ENCODE data around the gene BCCIP.

BCCIP gene

DNA sequence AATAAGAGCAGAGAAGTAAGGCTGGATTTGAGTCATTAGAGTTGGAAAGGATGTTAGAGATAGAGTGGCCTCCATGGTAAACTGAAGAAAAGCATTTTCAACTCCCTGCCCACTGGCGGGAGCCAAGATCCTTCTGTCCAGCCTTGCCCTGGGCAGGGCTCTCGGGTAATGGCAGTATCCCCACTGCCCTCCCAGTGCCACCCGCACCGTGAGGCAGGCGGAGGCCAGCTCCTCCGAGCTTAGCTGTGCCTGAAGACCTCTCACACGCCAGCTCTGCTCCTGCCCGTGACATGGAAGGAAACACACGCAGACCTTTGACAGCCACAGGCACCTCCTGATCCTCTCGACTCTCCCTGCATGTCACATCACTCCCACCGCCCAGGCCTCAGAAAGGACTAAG is 22.3 kb downstream of the BCCIP start:
- no peak overlapping the region for H3K9ac ChIP-seq (ENCODE audit: low read length in 2 of 2)
- no peaks in the 10 kb centered on the region for H3K27me3 ChIP-seq (ENCODE audit: control insufficient read depth in 1 of 2, insufficient read depth in 2 of 2, low read length in 2 of 2)
- H3K9me3 ChIP-seq (ENCODE audit: control insufficient read depth in 2 of 2, low read length in 2 of 2) = no peaks in the 10 kb centered on the region
- no peak overlapping the region for H3K27ac ChIP-seq (ENCODE audit: low read length)
- H3K36me3 ChIP-seq (ENCODE audit: control insufficient read depth in 2 of 2, insufficient read depth in 2 of 2, low read length in 2 of 2) = peaks cover 1 to 35% of the 10 kb centered on the region in 2 donors
- H3K4me1 ChIP-seq (ENCODE audit: control insufficient read depth, insufficient read depth, low read length) = peaks cover 2% of the 10 kb centered on the region
- no peak overlapping the region for H3K4me3 ChIP-seq (ENCODE audit: low read length in 2 of 2)

DNA sequence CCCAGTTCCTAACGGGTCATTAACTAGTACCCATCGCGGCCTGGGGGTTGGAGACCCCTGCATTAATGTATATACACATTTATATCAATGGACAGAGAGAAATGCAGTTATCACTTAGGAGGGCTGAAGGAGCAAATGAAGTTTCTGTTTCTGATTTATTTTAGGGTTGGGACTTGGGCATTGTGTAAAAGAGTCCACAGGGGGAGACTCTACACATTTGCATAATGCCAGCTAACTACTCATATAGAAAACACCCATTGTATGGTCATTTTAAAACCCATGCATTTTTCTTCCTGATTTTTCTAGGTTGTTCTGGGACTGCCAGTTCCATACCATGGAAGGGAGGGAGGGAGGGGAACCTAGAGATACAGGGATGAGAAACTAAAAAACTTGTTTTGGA is 23.5 kb downstream of the BCCIP start:
- no peak overlapping the region for H3K27ac ChIP-seq (ENCODE audit: low read length)
- no peaks in the 10 kb centered on the region for H3K27me3 ChIP-seq (ENCODE audit: control insufficient read depth in 1 of 2, insufficient read depth in 2 of 2, low read length in 2 of 2)
- H3K9me3 ChIP-seq (ENCODE audit: control insufficient read depth in 2 of 2, low read length in 2 of 2) = no peaks in the 10 kb centered on the region
- no peak overlapping the region for H3K9ac ChIP-seq (ENCODE audit: low read length in 2 of 2)
- peaks cover 2% of the 10 kb centered on the region for H3K4me1 ChIP-seq (ENCODE audit: control insufficient read depth, insufficient read depth, low read length)
- peaks cover 0 to 37% of the 10 kb centered on the region in 2 donors for H3K36me3 ChIP-seq (ENCODE audit: control insufficient read depth in 2 of 2, insufficient read depth in 2 of 2, low read length in 2 of 2)
- no peak overlapping the region for H3K4me3 ChIP-seq (ENCODE audit: low read length in 2 of 2)

DNA sequence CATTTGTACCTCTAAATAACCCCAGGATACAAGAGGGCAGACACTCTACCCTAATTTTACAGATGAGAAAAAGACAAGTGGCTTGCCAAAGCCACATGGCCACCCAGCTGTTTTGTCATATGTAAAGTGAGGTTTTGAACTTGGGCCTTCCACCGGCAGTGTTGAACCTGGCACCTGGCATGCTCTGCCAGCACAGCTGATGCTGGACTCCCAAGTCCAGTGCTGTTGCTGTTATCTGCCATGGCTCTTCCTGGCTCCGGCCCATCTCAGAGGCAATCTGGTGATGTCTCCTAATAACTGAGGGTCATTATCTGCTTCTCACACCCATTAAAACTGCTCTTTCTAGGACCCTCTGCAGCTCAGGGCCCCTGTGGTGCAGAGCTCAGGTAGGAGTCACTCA is 25.0 kb downstream of the BCCIP start:
- H3K9me3 ChIP-seq (ENCODE audit: control insufficient read depth in 2 of 2, low read length in 2 of 2) = no peaks in the 10 kb centered on the region
- H3K27ac ChIP-seq (ENCODE audit: low read length) = no peak overlapping the region
- H3K9ac ChIP-seq (ENCODE audit: low read length in 2 of 2) = no peak overlapping the region
- H3K4me3 ChIP-seq (ENCODE audit: low read length in 2 of 2) = no peak overlapping the region
- peaks cover 8 to 38% of the 10 kb centered on the region in 2 donors for H3K36me3 ChIP-seq (ENCODE audit: control insufficient read depth in 2 of 2, insufficient read depth in 2 of 2, low read length in 2 of 2)
- no peaks in the 10 kb centered on the region for H3K27me3 ChIP-seq (ENCODE audit: control insufficient read depth in 1 of 2, insufficient read depth in 2 of 2, low read length in 2 of 2)
- peaks cover 2% of the 10 kb centered on the region for H3K4me1 ChIP-seq (ENCODE audit: control insufficient read depth, insufficient read depth, low read length)

DNA sequence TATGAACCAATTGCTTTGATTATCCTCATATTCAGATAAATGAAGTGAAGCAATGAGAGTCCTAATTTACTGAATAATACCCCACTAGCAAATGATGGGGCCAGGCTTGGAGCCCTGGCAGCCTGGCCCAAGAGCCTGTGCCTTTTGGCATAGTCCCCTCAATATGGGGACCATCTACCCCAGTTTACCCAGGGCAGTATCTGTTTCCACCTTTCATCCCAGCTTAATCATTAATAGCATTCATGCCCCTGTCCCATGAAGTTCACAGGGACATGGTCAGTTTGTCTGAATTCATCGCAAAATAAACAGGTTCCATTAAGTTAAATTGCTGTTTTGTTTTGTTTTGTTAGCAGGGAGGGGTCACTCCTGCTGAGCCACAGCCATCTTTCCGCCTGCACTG is 25.5 kb downstream of the BCCIP start:
- H3K9me3 ChIP-seq (ENCODE audit: control insufficient read depth in 2 of 2, low read length in 2 of 2) = no peaks in the 10 kb centered on the region
- no peak overlapping the region for H3K4me3 ChIP-seq (ENCODE audit: low read length in 2 of 2)
- H3K27ac ChIP-seq (ENCODE audit: low read length) = no peak overlapping the region
- H3K9ac ChIP-seq (ENCODE audit: low read length in 2 of 2) = no peak overlapping the region
- H3K36me3 ChIP-seq (ENCODE audit: control insufficient read depth in 2 of 2, insufficient read depth in 2 of 2, low read length in 2 of 2) = peaks cover 8 to 35% of the 10 kb centered on the region in 2 donors
- peaks cover 2% of the 10 kb centered on the region for H3K4me1 ChIP-seq (ENCODE audit: control insufficient read depth, insufficient read depth, low read length)
- H3K27me3 ChIP-seq (ENCODE audit: control insufficient read depth in 1 of 2, insufficient read depth in 2 of 2, low read length in 2 of 2) = no peaks in the 10 kb centered on the region

DNA sequence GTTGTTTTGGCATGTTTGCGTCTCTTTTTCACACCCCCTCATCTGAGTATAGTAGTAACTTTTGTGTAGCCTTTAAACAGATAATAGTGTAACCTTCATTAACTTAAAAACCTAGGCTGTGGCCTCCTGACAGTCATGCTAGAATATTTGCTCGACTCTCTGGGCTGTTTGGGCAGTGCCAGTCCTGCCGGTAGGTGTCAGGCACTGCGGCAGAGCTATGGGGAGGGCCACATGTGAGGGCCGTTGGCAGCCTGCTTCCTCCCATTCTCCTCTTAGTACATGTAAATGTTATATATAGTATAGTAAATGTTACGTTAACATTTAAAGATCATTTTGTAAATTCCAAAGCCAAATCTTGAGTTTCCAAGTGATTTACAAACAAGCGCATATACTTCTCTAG is 26.1 kb downstream of the BCCIP start:
- H3K9me3 ChIP-seq (ENCODE audit: control insufficient read depth in 2 of 2, low read length in 2 of 2) = no peaks in the 10 kb centered on the region
- no peak overlapping the region for H3K4me3 ChIP-seq (ENCODE audit: low read length in 2 of 2)
- peaks cover 9 to 35% of the 10 kb centered on the region in 2 donors for H3K36me3 ChIP-seq (ENCODE audit: control insufficient read depth in 2 of 2, insufficient read depth in 2 of 2, low read length in 2 of 2)
- H3K27me3 ChIP-seq (ENCODE audit: control insufficient read depth in 1 of 2, insufficient read depth in 2 of 2, low read length in 2 of 2) = no peaks in the 10 kb centered on the region
- no peak overlapping the region for H3K9ac ChIP-seq (ENCODE audit: low read length in 2 of 2)
- H3K27ac ChIP-seq (ENCODE audit: low read length) = no peak overlapping the region
- H3K4me1 ChIP-seq (ENCODE audit: control insufficient read depth, insufficient read depth, low read length) = no peaks in the 10 kb centered on the region

DNA sequence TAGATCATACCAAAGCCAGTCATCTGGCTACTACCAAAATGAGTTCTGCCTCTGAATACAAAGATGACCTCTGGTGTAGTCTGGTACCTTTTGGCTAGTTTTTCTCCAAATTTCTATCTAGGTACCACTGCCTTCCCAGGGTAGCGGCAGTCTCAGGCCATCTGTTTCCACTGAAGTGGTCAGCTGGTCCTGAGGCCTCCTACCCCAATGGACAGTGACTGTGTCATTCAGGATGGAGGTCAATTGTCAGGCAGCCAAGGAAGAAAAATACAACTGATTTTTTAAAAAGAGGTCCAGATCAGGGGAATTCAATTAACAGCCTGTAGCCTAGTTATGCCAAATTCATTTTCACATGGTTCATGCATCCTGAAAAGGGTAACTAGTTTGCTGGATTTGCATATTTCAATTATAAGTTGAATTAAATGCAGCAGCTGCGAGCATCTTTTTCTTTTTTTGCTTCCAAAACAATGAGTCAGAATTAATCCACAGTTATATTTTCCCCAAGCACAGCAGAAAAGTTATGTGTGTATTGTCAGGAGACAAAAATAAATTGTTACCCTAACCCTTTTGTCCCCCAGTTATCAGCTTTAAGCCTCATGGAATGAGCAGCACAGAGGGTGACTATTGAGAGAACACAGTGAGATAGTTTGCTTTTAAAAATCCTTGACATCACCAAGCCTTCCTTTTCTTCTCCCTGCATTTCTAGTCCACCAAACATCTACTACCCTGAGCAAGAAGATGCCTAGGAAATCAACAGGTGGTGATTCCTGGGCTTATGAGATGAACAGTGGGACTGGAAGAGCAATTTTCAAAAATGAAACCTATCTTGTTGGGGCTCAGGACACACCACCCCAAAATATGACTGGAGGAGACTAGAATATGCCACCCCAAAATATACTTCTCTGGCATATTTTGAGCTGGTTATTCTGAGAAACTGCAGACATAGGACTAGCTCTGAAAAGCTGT is 27.7 kb downstream of the BCCIP start:
- no peaks in the 10 kb centered on the region for H3K4me1 ChIP-seq (ENCODE audit: control insufficient read depth, insufficient read depth, low read length)
- no peak overlapping the region for H3K27ac ChIP-seq (ENCODE audit: low read length)
- H3K36me3 ChIP-seq (ENCODE audit: control insufficient read depth in 2 of 2, insufficient read depth in 2 of 2, low read length in 2 of 2) = peaks cover 12 to 32% of the 10 kb centered on the region in 2 donors
- H3K27me3 ChIP-seq (ENCODE audit: control insufficient read depth in 1 of 2, insufficient read depth in 2 of 2, low read length in 2 of 2) = no peaks in the 10 kb centered on the region
- no peak overlapping the region for H3K9ac ChIP-seq (ENCODE audit: low read length in 2 of 2)
- no peak overlapping the region for H3K4me3 ChIP-seq (ENCODE audit: low read length in 2 of 2)
- no peaks in the 10 kb centered on the region for H3K9me3 ChIP-seq (ENCODE audit: control insufficient read depth in 2 of 2, low read length in 2 of 2)

DNA sequence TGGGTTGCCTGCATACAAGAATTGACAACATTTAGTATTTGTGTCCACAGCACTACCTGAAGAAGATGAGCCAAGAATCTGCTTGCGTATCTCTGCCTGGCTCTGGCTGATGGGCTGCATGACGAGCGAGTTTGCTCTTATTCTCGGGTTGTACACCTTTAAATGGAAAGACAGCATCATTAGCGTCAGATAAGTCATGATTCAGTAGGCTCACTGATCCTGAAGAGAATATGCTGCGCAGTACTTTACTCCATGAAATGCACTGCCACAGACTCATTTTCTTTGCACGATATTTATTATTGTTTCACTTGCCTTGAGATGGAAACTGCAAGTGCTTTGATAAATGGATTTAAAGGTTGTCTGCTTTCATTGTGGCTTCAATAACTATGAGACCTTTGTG is 29.1 kb downstream of the BCCIP start:
- Histone ChIP-seq H3K27ac (ENCODE audit: low read length) (no peak overlapping the region), H3K4me3 (ENCODE audit: low read length in 2 of 2) (no peak overlapping the region), H3K36me3 (ENCODE audit: control insufficient read depth in 2 of 2, insufficient read depth in 2 of 2, low read length in 2 of 2) (peaks cover 12 to 32% of the 10 kb centered on the region in 2 donors), H3K27me3 (ENCODE audit: control insufficient read depth in 1 of 2, insufficient read depth in 2 of 2, low read length in 2 of 2) (no peaks in the 10 kb centered on the region), H3K4me1 (ENCODE audit: control insufficient read depth, insufficient read depth, low read length) (no peaks in the 10 kb centered on the region), H3K9ac (ENCODE audit: low read length in 2 of 2) (no peak overlapping the region), H3K9me3 (ENCODE audit: control insufficient read depth in 2 of 2, low read length in 2 of 2) (no peaks in the 10 kb centered on the region)

DNA sequence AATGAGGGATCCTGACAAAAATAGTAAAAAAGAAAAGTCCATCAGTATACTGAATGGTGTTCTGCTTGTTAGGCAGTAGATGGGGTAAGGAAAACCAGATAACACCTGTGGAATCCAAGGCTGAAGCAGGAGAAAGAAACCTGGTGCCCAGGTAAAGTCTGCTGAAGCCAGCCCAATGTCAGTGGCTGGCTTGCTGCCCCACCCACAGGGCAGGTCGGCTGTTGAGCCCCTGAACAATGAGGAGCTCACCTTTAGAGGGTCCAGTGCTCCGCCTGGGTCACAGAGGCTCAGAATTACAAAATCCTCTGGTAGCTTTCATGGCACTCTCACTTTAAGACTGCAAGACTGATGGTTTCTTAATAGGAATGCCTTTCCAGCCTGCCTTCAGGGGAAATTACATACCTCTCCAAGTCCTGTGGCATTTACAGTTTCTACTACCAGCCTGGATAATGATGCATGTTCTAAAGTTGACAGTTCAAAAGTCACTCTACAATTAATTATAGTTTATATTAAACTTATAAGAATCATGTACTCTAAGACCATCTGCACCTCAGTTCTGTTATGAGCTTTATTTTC is 33.9 kb downstream of the BCCIP start:
- Histone ChIP-seq H3K9me3 (ENCODE audit: control insufficient read depth in 2 of 2, low read length in 2 of 2) (no peaks in the 10 kb centered on the region), H3K27me3 (ENCODE audit: control insufficient read depth in 1 of 2, insufficient read depth in 2 of 2, low read length in 2 of 2) (no peaks in the 10 kb centered on the region), H3K27ac (ENCODE audit: low read length) (no peak overlapping the region), H3K36me3 (ENCODE audit: control insufficient read depth in 2 of 2, insufficient read depth in 2 of 2, low read length in 2 of 2) (peaks cover 15 to 17% of the 10 kb centered on the region in 2 donors), H3K4me1 (ENCODE audit: control insufficient read depth, insufficient read depth, low read length) (no peaks in the 10 kb centered on the region), H3K4me3 (ENCODE audit: low read length in 2 of 2) (no peak overlapping the region), H3K9ac (ENCODE audit: low read length in 2 of 2) (no peak overlapping the region)

DNA sequence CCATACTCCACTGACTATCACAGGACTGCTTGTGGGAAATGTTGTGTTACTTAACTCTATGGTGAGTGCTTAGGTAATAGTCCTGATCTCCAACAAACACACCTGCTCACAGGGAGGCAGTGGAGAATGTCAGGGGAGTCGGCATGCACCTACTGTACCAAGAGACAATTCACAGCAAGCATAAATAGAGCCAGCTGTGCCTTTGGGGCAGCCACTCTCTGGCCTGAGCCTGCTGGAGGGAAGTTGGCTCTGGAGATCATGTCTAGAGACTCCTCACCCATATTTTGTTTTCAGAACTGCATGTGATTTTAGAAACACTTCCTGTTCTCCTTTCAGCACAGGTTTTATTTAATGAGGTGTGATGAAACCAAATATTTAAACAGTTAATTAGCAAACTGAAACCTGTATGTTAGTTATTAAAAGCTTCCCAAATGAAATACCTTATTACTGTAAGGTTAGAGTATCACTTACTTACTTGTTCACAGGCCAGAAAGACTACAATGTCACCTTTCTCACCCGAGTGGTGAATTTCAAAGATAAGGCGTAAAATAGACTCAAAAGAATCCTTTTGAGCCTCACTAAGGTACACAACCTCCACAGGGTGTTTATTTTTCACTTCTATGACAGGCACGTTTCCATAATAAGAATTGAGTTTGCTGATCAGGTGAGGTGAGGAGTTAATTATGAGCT is 35.9 kb downstream of the BCCIP start:
- H3K9me3 ChIP-seq (ENCODE audit: control insufficient read depth in 2 of 2, low read length in 2 of 2) = no peaks in the 10 kb centered on the region
- no peaks in the 10 kb centered on the region for H3K4me1 ChIP-seq (ENCODE audit: control insufficient read depth, insufficient read depth, low read length)
- no peak overlapping the region for H3K4me3 ChIP-seq (ENCODE audit: low read length in 2 of 2)
- no peak overlapping the region for H3K27ac ChIP-seq (ENCODE audit: low read length)
- H3K27me3 ChIP-seq (ENCODE audit: control insufficient read depth in 1 of 2, insufficient read depth in 2 of 2, low read length in 2 of 2) = no peaks in the 10 kb centered on the region
- peaks cover 11 to 15% of the 10 kb centered on the region in 2 donors for H3K36me3 ChIP-seq (ENCODE audit: control insufficient read depth in 2 of 2, insufficient read depth in 2 of 2, low read length in 2 of 2)
- H3K9ac ChIP-seq (ENCODE audit: low read length in 2 of 2) = no peak overlapping the region

DNA sequence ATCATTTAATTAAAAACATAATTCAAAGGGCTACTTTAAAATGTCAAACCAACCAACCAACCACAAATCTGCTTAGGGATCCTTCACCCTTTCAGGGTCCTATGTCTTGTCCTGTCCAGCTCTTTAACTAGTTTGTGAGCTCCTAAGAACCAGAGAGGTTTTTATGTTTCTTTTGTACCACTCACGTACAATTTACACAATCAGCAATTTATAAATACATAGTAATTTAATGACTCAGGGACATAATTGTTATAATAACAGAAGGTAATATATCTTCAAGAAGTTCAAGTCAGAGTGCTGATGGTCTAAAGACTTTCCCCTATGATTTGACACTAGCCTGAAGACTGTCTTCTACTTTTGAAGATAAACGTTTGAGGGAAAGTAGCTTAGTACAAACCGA is 41.8 kb downstream of the BCCIP start:
- H3K4me3 ChIP-seq (ENCODE audit: low read length in 2 of 2) = no peak overlapping the region
- no peaks in the 10 kb centered on the region for H3K4me1 ChIP-seq (ENCODE audit: control insufficient read depth, insufficient read depth, low read length)
- peaks cover 13 to 16% of the 10 kb centered on the region in 2 donors for H3K36me3 ChIP-seq (ENCODE audit: control insufficient read depth in 2 of 2, insufficient read depth in 2 of 2, low read length in 2 of 2)
- H3K9ac ChIP-seq (ENCODE audit: low read length in 2 of 2) = no peak overlapping the region
- H3K27me3 ChIP-seq (ENCODE audit: control insufficient read depth in 1 of 2, insufficient read depth in 2 of 2, low read length in 2 of 2) = no peaks in the 10 kb centered on the region
- H3K27ac ChIP-seq (ENCODE audit: low read length) = no peak overlapping the region
- no peaks in the 10 kb centered on the region for H3K9me3 ChIP-seq (ENCODE audit: control insufficient read depth in 2 of 2, low read length in 2 of 2)
